HepG2 (cell line): ENCODE data around the gene MAGI1. TPM values are rescaled to one million over a fixed set of nuclear protein-coding genes. Genes with fewer than 3 reads are reported as not detected.

Source experiments
- ATAC-seq: fragments of 200-7000 bp; cut with Tn5 transposase; 3 replicates; pipeline ENCODE4 v1.9.1; 2020; ENCODE audit warnings: mild to moderate bottlenecking, moderate library complexity
- BruUV-seq: library from RNA; stranded (reverse); fragments of 400-500 nt; replicated peaks from 2 replicates; lab custom pipeline; 2021; lab: Mats Ljungman, UMichigan
- CTCF ChIA-PET: fragments of 300-600 bp; formaldehyde crosslinking; extraction: SDS; loops from one replicate; lab custom pipeline; 2021; ENCODE audit warnings: low total read pairs, inconsistent platforms, low intra/inter-chr PET ratio; lab: Yijun Ruan, JAX
- POLR2A ChIA-PET: fragments of 350-600 bp; sonication (Branson Sonifier 250); formaldehyde crosslinking; loops from one replicate; lab custom pipeline; 2020; ENCODE audit warnings: antibody characterized with exemption, inconsistent platforms; lab: Yijun Ruan, JAX
- DNase-seq: peaks from one replicate; pipeline ENCODE4 v3.0.0-alpha.2; 2015; ENCODE audit warnings: low spot score
- FAIRE-seq: peaks from 3 replicates; lab custom pipeline; 2011; peaks lifted over from hg19 to GRCh38; lab: Jason Lieb, UNC
- H2AFZ ChIP-seq: one replicate; pipeline ENCODE4 v1.6.1; 2011; ENCODE audit warnings: low read length, inconsistent platforms
- H3K27ac ChIP-seq: fragments of 300-600 bp; 3 replicates; pipeline ENCODE4 v1.8.0; 2011; ENCODE audit warnings: mixed run types, mild to moderate bottlenecking, mixed read lengths, low read length, inconsistent platforms; ENCODE audit not compliant: insufficient read depth; ENCODE audit errors: extremely low read length
- H3K27me3 ChIP-seq, 2 experiments: fragments of 200-600 bp in 1 of 2; 2 replicates in 1 of 2; 3 replicates in 1 of 2; pipeline versions ENCODE4 v1.6.0 to v1.8.0; 2011; ENCODE audit warnings: low read length in 2 of 2, mild to moderate bottlenecking in 2 of 2, moderate library complexity in 2 of 2, inconsistent platforms in 1 of 2; ENCODE audit not compliant: insufficient read depth in 2 of 2, control insufficient read depth in 1 of 2
- H3K36me3 ChIP-seq, 2 experiments: fragments of 200-600 bp in 1 of 2; replicated peaks in 1 of 2; 2 replicates in 1 of 2; 3 replicates in 1 of 2; pipeline versions ENCODE4 v1.5.1 to v1.8.0; 2011; ENCODE audit warnings: low read length in 2 of 2, inconsistent platforms in 1 of 2; ENCODE audit not compliant: insufficient read depth in 2 of 2, control insufficient read depth in 1 of 2
- H3K4me1 ChIP-seq: 2 replicates; pipeline ENCODE4 v1.5.1; 2012; ENCODE audit warnings: low read length, inconsistent platforms; ENCODE audit not compliant: insufficient read depth
- H3K4me2 ChIP-seq: 2 replicates; pipeline ENCODE4 v1.6.0; 2011; ENCODE audit warnings: low read depth, low read length, inconsistent platforms
- H3K4me3 ChIP-seq, 3 experiments: fragments of 200-600 bp in 1 of 3; sonication (generic), shearing (Covaris generic) in 1 of 3; replicated peaks in 1 of 3; 2 replicates each; pipeline ENCODE4 v1.5.1; 2011 to 2016; ENCODE audit warnings: low read length in 3 of 3, inconsistent platforms in 2 of 3, low read depth in 2 of 3, mild to moderate bottlenecking in 2 of 3, control low read depth in 1 of 3, mixed read lengths in 1 of 3; ENCODE audit not compliant: insufficient read depth in 1 of 3
- H3K79me2 ChIP-seq: one replicate; pipeline ENCODE4 v1.6.1; 2011; ENCODE audit warnings: low read length, inconsistent platforms; ENCODE audit not compliant: insufficient read depth
- H3K9ac ChIP-seq: 2 replicates; pipeline ENCODE4 v1.6.0; 2011; ENCODE audit warnings: mild to moderate bottlenecking, low read depth, low read length, inconsistent platforms; ENCODE audit not compliant: insufficient read depth
- H3K9me3 ChIP-seq: 2 replicates; pipeline ENCODE4 v1.5.1; 2012; ENCODE audit warnings: mild to moderate bottlenecking, low read length
- H4K20me1 ChIP-seq: 2 replicates; pipeline ENCODE4 v1.6.0; 2011; ENCODE audit warnings: inconsistent platforms, mild to moderate bottlenecking, low read length, moderate library complexity; ENCODE audit not compliant: insufficient read depth
- BATF2 ChIP-seq: sonication (generic); formaldehyde crosslinking; IDR thresholded peaks from 2 replicates; pipeline ENCODE4 v1.8.0; 2022; ENCODE audit warnings: mild to moderate bottlenecking, missing genetic modification reagents, moderate library complexity
- CCDC6 ChIP-seq: sonication (generic); formaldehyde crosslinking; IDR thresholded peaks from 2 replicates; pipeline ENCODE4 v1.8.1; 2022; ENCODE audit warnings: mild to moderate bottlenecking, missing genetic modification reagents, moderate library complexity
- HNF4A ChIP-seq: sonication (generic); formaldehyde crosslinking; IDR thresholded peaks from 2 replicates; pipeline ENCODE4 v1.4.0; 2020; ENCODE audit warnings: missing genetic modification reagents
- NCOR1 ChIP-seq: fragments of 200-600 bp; sonication (generic); IDR thresholded peaks from 2 replicates; pipeline ENCODE4 v1.7.0; 2017; ENCODE audit warnings: antibody characterized with exemption, low read length, borderline replicate concordance
- SNAI1 ChIP-seq: sonication (generic); formaldehyde crosslinking; IDR thresholded peaks from 2 replicates; pipeline ENCODE4 v1.5.0; 2020; ENCODE audit warnings: mild to moderate bottlenecking, missing genetic modification reagents, borderline replicate concordance
- ZFAT ChIP-seq: sonication (generic); formaldehyde crosslinking; conservative IDR thresholded peaks from 2 replicates; pipeline ENCODE4 v1.8.1; 2023; ENCODE audit warnings: missing genetic modification reagents, inconsistent platforms
- ZMYM4 ChIP-seq: sonication (generic); formaldehyde crosslinking; IDR thresholded peaks from 2 replicates; pipeline ENCODE4 v1.8.1; 2023; ENCODE audit warnings: mild to moderate bottlenecking, missing genetic modification reagents
- ZNF101 ChIP-seq: sonication (generic); formaldehyde crosslinking; IDR thresholded peaks from 2 replicates; pipeline ENCODE4 v1.4.0; 2020; ENCODE audit warnings: mild to moderate bottlenecking, low read depth, missing genetic modification reagents, borderline replicate concordance
- ZNF383 ChIP-seq: sonication (generic); formaldehyde crosslinking; IDR thresholded peaks from 2 replicates; pipeline ENCODE4 v1.4.0; 2020; ENCODE audit warnings: missing genetic modification reagents, mild to moderate bottlenecking, borderline replicate concordance
- ZNF441 ChIP-seq: sonication (generic); formaldehyde crosslinking; IDR thresholded peaks from 2 replicates; pipeline ENCODE4 v1.7.0; 2021; ENCODE audit warnings: missing genetic modification reagents, borderline replicate concordance
- ZNF552 ChIP-seq: sonication (generic); formaldehyde crosslinking; IDR thresholded peaks from 2 replicates; pipeline ENCODE4 v1.9.0; 2022; ENCODE audit warnings: missing genetic modification reagents, mild to moderate bottlenecking, borderline replicate concordance
- ZNF614 ChIP-seq: IDR thresholded peaks from 2 replicates; pipeline ENCODE4 v1.6.1; 2018; ENCODE audit warnings: missing biosample characterization, missing genetic modification reagents, inconsistent platforms, borderline replicate concordance
- ZNF619 ChIP-seq: sonication (generic); formaldehyde crosslinking; IDR thresholded peaks from 2 replicates; pipeline ENCODE4 v1.4.0; 2020; ENCODE audit warnings: mild to moderate bottlenecking, missing genetic modification reagents
- ZNF740 ChIP-seq: sonication (generic); formaldehyde crosslinking; IDR thresholded peaks from 2 replicates; pipeline ENCODE4 v1.4.0; 2020; ENCODE audit warnings: missing genetic modification reagents
- ZNF746 ChIP-seq: sonication (generic); formaldehyde crosslinking; IDR thresholded peaks from 2 replicates; pipeline ENCODE4 v1.8.0; 2022; ENCODE audit warnings: mild to moderate bottlenecking, missing genetic modification reagents
- WGBS: methylation state at CpG from one replicate; pipeline ENCODE4 v1.1.6; 2017; ENCODE audit warnings: low lambda C conversion rate; 5-methylcytosine and 5-hydroxymethylcytosine counted together
- in situ Hi-C: cut with HindIII; loops from 2 replicates; pipeline ENCODE4 v1.10.0; 2017; ENCODE audit warnings: low pct_unique_long_range_greater_than_20kb; ENCODE audit not compliant: extremely low pct_ligation_motif_present
- intact Hi-C: fragments of 100-400 bp; cut with micrococcal nuclease; formaldehyde crosslinking; loops from one replicate; pipeline ENCODE4 v1.10.0; 2022; ENCODE audit not compliant: unreplicated experiment
- polyA plus RNA-seq, 8 experiments: library from polyadenylated mRNA; depleted of rRNA in 3 of 8; stranded (reverse) in 7 of 8; unstranded in 1 of 8; fragments of >200 nt; fragmentation: Illumina TruSeq in 4 of 8; extraction: Trizol in 4 of 8; gene quantifications; 2 replicates each; pipeline versions ENCODE4 v1.2.1 to v1.2.3, GENCODE V29; 2011 to 2016; ENCODE audit warnings: low read depth in 4 of 8, missing spikeins in 1 of 8, mixed read lengths in 1 of 8; ENCODE audit not compliant: insufficient read depth in 1 of 8
- total RNA-seq, 5 experiments: library from RNA; depleted of rRNA; stranded (reverse); fragments of >200 nt; fragmentation: Illumina TruSeq; extraction: Trizol; gene quantifications; 2 replicates each; pipeline ENCODE4 v1.2.3, GENCODE V29; 2016; ENCODE audit warnings: low read depth in 1 of 5
- TF ChIP-seq, protein P1 (sequence below): sonication (generic); formaldehyde crosslinking; IDR thresholded peaks from 2 replicates; pipeline ENCODE4 v1.5.0; 2020; ENCODE audit warnings: missing genetic modification reagents, mild to moderate bottlenecking, borderline replicate concordance
- TF ChIP-seq, protein P2 (sequence below): sonication (generic); formaldehyde crosslinking; conservative IDR thresholded peaks from 2 replicates; pipeline ENCODE4 v1.8.0; 2022; ENCODE audit warnings: low read depth, missing genetic modification reagents
- TF ChIP-seq, protein P3 (sequence below): sonication (generic); formaldehyde crosslinking; IDR thresholded peaks from 2 replicates; pipeline ENCODE4 v1.5.0; 2020; ENCODE audit warnings: mild to moderate bottlenecking, missing genetic modification reagents, borderline replicate concordance

MAGI1 gene
- total and polyA plus RNA-seq, 2 of the 13 experiments (the other 11 are each of a cell fraction or from before 2014, with no cell fraction given) = 22.2 to 26.0 TPM

DNA sequence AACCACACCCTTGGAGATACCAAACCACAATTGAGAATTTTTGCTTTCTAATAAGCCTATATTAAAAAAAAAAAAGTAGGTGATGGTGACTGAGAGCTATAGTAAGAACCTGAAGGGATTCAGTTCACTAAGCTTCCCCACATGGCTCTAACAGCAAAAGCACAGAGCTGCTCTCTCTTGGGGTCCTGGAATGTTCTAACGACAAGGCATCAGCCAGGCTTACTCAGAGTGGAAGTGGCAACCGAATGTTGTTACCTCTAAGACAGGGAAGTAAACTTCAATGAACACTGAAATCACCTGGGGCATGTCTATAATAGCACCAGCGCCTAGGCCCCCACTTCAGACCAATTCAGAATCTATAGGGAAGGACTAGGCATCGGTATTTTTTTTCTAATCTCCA, 397.7 kb downstream of the MAGI1 start (continued):
- TF ChIP-seq, protein P1, sequence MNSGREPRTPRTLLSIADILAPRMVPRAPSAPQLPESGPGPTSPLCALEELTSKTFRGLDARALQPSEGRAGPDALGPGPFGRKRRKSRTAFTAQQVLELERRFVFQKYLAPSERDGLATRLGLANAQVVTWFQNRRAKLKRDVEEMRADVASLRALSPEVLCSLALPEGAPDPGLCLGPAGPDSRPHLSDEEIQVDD (CRISPR knock-in tag) = no peak
- TF ChIP-seq ZNF101 (no peak), ZNF383 (no peak), ZMYM4 (no peak), BATF2 (no peak), ZNF619 (CRISPR knock-in tag) (no peak)
- TF ChIP-seq, protein P2, sequence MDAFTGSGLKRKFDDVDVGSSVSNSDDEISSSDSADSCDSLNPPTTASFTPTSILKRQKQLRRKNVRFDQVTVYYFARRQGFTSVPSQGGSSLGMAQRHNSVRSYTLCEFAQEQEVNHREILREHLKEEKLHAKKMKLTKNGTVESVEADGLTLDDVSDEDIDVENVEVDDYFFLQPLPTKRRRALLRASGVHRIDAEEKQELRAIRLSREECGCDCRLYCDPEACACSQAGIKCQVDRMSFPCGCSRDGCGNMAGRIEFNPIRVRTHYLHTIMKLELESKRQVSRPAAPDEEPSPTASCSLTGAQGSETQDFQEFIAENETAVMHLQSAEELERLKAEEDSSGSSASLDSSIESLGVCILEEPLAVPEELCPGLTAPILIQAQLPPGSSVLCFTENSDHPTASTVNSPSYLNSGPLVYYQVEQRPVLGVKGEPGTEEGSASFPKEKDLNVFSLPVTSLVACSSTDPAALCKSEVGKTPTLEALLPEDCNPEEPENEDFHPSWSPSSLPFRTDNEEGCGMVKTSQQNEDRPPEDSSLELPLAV = no peak
- TF ChIP-seq, all 625 proteins: peak for 0

DNA sequence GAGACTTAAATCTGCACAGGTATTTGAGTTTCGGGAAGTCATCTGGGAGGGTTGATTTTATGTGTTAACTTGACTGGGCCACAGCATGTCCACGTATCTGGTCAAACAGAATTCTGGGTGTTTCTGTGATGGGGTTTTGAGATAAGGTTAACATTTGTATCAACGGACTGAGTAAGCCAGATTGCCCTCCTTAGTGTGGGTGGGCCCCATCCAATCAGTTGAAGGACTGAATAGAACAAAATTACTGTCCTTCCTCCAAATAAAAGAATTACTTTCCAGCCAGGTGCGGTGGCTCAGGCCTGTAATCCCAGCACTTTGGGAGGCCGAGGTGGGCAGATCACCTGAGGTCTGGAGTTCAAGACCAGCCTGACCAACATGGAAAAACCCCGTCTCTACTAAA, 399.3 kb downstream of the MAGI1 start:
- ChIA-PET POLR2A (no interaction called here), CTCF (no interaction called here)
- Histone ChIP-seq H3K4me2 (no peak overlapping the region), H2AFZ (no peak overlapping the region), H3K27ac (no peak overlapping the region), H4K20me1 (no peaks in the 10 kb centered on the region; the same call in 1 of the 2 replicates), H3K79me2 (peaks cover 2% of the 10 kb centered on the region), H3K36me3 (no peaks in the 10 kb centered on the region; a peak in 1 of 5 replicates), H3K4me3 (no peak overlapping the region), H3K9ac (no peak overlapping the region), H3K4me1 (no peaks in the 10 kb centered on the region), H3K9me3 (no peaks in the 10 kb centered on the region), H3K27me3 (no peaks in the 10 kb centered on the region)
- no peak for FAIRE-seq
- in situ Hi-C loops (no loop called here), intact Hi-C loops (no loop called here)
- no TSS peak for BruUV-seq
- no peak for DNase-seq
- no peak for ATAC-seq
- 96% methylated on average over 6 of the region's 6 CpGs for WGBS
- TF ChIP-seq ZNF746 (CRISPR knock-in tag) (no peak), NCOR1 (no peak), ZNF740 (CRISPR knock-in tag) (no peak), ZNF441 (CRISPR knock-in tag) (no peak), ZNF552 (no peak), ZNF614 (CRISPR knock-in tag) (no peak), ZFAT (CRISPR knock-in tag) (no peak), CCDC6 (no peak), HNF4A (CRISPR knock-in tag) (no peak), SNAI1 (no peak)
- TF ChIP-seq, protein P3, sequence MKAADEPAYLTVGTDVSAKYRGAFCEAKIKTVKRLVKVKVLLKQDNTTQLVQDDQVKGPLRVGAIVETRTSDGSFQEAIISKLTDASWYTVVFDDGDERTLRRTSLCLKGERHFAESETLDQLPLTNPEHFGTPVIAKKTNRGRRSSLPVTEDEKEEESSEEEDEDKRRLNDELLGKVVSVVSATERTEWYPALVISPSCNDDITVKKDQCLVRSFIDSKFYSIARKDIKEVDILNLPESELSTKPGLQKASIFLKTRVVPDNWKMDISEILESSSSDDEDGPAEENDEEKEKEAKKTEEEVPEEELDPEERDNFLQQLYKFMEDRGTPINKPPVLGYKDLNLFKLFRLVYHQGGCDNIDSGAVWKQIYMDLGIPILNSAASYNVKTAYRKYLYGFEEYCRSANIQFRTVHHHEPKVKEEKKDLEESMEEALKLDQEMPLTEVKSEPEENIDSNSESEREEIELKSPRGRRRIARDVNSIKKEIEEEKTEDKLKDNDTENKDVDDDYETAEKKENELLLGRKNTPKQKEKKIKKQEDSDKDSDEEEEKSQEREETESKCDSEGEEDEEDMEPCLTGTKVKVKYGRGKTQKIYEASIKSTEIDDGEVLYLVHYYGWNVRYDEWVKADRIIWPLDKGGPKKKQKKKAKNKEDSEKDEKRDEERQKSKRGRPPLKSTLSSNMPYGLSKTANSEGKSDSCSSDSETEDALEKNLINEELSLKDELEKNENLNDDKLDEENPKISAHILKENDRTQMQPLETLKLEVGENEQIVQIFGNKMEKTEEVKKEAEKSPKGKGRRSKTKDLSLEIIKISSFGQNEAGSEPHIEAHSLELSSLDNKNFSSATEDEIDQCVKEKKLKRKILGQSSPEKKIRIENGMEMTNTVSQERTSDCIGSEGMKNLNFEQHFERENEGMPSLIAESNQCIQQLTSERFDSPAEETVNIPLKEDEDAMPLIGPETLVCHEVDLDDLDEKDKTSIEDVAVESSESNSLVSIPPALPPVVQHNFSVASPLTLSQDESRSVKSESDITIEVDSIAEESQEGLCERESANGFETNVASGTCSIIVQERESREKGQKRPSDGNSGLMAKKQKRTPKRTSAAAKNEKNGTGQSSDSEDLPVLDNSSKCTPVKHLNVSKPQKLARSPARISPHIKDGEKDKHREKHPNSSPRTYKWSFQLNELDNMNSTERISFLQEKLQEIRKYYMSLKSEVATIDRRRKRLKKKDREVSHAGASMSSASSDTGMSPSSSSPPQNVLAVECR = no peak
